Testis (tissue), 2 donors: ENCODE data around the gene RNF152.

Experiments
- CTCF ChIP-seq, 3 experiments: fragments of 450-650 bp in 2 of 3; fragments of 200-600 bp in 1 of 3; sonication (generic) in 1 of 3; IDR thresholded peaks; one replicate each; pipeline ENCODE4 v1.5.1; 2016 to 2019; ENCODE audit warnings: antibody characterized with exemption in 3 of 3, mild to moderate bottlenecking in 2 of 3, moderate library complexity in 1 of 3
- POLR2A ChIP-seq: fragments of 450-650 bp; IDR thresholded peaks from one replicate; pipeline ENCODE4 v1.6.1; 2017; ENCODE audit warnings: antibody characterized with exemption, mild to moderate bottlenecking, moderate library complexity

- TF ChIP-seq CTCF (IDR thresholded peaks at IDR 0.05), result no peak
- TF ChIP-seq POLR2A, result no peak
Measured at GRCh38 chr18:61851940-61852451, 40.8 kb downstream of the RNF152 start.
